Mesenteric fat pad (tissue), 1 donor: ENCODE results near the gene EDNRA. TPM values are rescaled to one million over a fixed set of nuclear protein-coding genes. Genes with fewer than 3 reads are reported as not detected.

ENCODE experiments used
- DNase-seq: peaks from one replicate; pipeline ENCODE4 v3.0.0-alpha.2; 2020; ENCODE audit warnings: low spot score
- total RNA-seq: library from RNA; stranded (reverse); fragmentation: NEBNext Ultra II Directional; extraction: Animal tissue kit (Norgen Biotek cat#: 25700); gene quantifications from one replicate; pipeline ENCODE4 v1.2.1, GENCODE V29; 2021
- donor health status: DM: yes; HTN: yes; CAD: no.

Gene EDNRA
- total RNA-seq, 1 donor from 2014 or later, result 3.6 TPM

GRCh38 chr4:147539959-147540358 lies 59.1 kb downstream of the EDNRA start:
- DNase-seq, result no peak

GRCh38 chr4:147542229-147542990 lies 61.5 kb downstream of the EDNRA start:
- DNase-seq, result no peak

DNA sequence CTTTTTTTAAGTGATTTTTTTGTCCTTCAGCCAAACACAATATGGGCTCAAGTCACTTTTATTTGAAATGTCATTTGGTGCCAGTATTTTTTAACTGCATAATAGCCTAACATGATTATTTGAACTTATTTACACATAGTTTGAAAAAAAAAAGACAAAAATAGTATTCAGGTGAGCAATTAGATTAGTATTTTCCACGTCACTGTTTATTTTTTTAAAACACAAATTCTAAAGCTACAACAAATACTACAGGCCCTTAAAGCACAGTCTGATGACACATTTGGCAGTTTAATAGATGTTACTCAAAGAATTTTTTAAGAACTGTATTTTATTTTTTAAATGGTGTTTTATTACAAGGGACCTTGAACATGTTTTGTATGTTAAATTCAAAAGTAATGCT lies 62.1 kb downstream of the EDNRA start:
- no peak for DNase-seq

- no peak for DNase-seq
Observed at GRCh38 chr4:147546349-147546748, 65.5 kb downstream of the EDNRA start.

- no peak for DNase-seq
Observed at GRCh38 chr4:147547314-147548056, 66.6 kb downstream of the EDNRA start.

GRCh38 chr4:147548256-147548655 lies 67.4 kb downstream of the EDNRA start:
- DNase-seq, result no peak

GRCh38 chr4:147550626-147551246 lies 69.8 kb downstream of the EDNRA start:
- DNase-seq, result no peak

GRCh38 chr4:147560625-147561024 lies 79.7 kb downstream of the EDNRA start:
- no peak for DNase-seq

DNA sequence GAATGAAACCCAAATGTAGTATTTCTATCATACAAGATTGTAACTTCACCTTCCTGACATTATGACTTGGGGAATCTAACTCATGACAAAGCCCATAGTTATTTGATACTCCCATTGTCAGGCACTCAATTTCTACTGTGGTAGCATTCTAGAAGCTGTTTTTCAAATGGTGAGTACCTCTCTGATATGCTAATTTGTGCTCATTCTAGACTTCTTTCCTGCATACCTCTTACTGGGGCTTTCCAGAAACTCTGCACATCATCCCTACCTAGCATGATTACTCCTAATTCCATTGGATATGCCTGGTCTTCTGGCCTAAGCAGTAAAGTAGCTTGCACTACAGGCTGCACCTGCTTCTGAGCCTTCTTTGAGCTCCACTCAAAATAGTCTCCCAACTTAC lies 85.9 kb downstream of the EDNRA start:
- DNase-seq, result no peak

GRCh38 chr4:147567276-147567675 lies 86.4 kb downstream of the EDNRA start:
- no peak for DNase-seq

GRCh38 chr4:147570616-147571015 lies 89.7 kb downstream of the EDNRA start:
- DNase-seq, result no peak

GRCh38 chr4:147571036-147571770 lies 90.3 kb downstream of the EDNRA start:
- no peak for DNase-seq

GRCh38 chr4:147576084-147576483 lies 95.2 kb downstream of the EDNRA start:
- no peak for DNase-seq

- DNase-seq, result no peak
Observed at GRCh38 chr4:147578051-147578476, 97.2 kb downstream of the EDNRA start.

DNA sequence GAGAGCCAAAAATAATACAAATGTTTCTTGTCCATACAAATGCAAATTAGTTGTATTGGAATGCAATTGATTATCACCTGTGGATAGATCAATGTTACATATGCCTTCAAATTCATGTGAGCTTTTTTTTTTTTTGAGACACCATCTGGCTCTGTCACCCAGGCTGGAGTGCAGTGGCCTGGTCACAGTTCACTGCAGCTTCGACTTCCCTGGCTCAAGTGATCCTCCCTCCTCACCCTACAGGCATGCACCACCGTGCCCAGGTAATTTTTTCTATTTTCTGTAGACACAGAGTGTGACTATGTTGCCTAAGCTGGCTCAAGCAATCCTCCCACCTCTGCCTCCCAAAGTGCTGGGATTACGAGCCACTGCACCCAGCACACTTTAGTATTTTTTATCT lies 97.7 kb downstream of the EDNRA start:
- DNase-seq, result no peak

DNA sequence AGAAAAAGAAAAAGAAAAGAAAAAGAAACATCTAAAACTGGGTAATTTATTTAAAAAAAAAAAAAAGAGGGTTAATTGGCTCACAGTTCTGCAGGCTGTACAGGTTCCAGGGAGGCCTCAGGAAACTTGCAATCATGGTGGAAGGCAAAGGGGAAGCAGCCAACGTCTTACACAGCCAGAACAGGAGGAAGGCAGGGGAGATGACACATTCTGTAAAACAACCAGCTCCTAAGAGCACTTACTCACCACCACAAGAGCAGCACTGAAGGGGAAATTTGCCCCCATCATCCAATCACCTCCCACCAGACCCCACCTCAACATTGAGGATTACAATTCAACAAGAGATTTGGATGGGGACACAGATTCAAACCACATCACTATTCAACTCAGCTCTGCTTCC lies 99.5 kb downstream of the EDNRA start:
- no peak for DNase-seq

DNA sequence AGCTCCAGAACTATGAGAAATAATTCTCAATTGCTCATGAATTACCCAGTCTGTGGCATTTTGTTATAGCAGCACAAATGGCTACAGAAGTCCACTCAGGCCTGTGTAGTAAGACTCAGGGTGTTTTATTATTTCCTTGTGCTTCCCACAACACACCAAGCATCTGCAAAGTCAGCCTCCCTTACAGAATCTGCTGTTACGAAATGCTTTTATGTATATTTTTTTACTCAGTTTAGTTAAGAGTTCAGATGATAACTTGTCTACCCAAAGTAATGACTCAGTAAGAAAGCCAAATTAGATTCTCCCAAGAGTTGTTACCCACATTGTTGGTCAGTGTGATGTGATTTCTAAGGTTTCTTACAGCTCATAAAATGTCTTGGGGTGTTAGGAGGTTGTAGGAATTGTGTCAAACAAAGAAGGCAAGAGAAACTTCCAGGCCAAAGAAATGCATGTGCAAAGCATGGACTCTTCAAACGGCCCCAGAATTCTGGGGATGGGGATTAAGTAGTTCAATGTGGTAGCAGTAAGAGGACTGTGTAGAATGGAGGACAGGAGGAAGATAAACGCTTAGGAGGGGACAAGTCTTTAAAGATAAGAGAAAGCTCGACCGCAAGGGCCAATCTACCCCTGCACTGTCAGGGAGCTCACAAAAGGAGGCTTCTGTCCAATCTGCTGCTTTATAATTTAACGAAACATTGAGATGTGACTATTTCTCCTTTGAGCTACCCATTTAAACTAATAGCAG lies 100.9 kb downstream of the EDNRA start:
- no peak for DNase-seq

DNA sequence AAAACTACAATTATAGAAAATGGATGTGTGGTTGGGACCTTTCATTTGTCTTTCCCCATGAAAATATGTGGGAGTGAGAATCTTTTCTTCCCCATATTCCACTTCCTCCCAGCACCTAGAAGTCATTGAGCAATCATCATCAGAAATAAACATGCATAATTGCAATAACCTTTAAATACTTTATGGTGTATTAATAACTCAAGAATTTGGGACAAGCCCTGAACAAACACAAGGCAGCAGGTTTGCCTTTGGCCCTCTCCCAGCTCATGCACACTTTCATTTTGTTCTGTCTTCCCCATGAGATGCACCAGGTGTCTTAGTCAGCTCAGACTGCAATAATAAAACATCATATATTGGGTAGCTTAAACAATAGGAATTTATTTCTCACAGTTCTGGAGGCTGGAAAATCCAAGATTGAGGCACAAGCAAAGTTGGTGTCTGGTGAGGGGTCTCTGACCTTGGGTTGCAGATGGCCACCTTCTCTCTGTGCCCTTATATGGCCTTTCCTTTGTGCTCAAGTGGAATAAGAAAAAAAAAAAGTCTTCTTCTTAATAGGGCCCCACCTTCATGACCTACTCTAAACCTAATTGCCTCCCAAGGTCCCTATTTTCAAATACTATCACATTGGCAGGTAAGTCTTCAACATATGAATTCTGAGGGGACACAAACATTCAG lies 101.6 kb downstream of the EDNRA start:
- no peak for DNase-seq

- DNase-seq, result no peak
Observed at GRCh38 chr4:147583876-147584275, 103.0 kb downstream of the EDNRA start.

DNA sequence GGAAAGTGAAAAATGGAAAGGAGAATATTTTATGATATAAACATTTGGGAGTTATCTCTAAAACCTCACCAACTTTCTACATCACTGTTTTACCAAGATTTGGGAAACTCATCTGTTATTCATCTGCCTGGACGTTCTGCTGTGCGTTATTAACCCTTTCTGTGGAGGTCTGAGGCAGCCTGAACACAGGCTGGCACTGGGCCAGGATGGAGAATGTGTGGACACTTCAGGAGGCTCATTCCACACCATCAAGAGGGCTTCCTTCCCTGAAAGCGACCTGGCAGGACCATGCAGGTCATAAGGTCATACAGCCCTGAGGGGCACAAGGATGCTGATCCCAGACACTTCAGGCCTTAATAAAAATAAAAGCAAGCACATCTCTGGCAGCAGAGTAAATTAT lies 105.1 kb downstream of the EDNRA start:
- no peak for DNase-seq
